ENCODE data around the gene PLCB1. TPM values are rescaled to one million over a fixed set of nuclear protein-coding genes. Genes with fewer than 3 reads are reported as not detected.

PLCB1 gene
- total RNA-seq, 1 experiment from 2014 or later: 11.3 TPM

DNA sequence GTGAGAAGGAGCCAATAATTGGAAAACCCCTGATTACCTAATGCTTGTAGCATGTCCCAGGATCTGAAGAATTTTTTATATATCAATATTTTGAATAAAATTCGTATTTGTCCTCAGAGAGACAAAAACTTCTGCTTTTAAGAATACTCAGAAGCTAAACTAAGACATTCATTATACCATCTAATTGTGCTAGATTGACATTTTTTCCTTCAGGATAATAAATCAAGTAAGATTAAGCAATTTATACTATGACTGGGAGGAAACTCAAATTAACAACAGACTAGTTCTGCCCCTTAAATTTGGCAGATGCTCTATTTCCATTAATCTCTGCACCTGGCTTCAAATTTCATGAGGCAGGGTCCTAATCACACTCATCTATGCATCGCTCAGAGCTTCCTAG is 291.4 kb downstream of the PLCB1 start (continued):
- TF ChIP-seq ERG (CRISPR knock-in tag; IDR thresholded peaks at IDR 0.05): no peak
- no peak for TF ChIP-seq TEAD1 (CRISPR knock-in tag; IDR thresholded peaks at IDR 0.05)
- TF ChIP-seq CBFB (CRISPR knock-in tag; IDR thresholded peaks at IDR 0.05; ENCODE audit: low read depth): no peak
- TF ChIP-seq OVOL2 (CRISPR knock-in tag; IDR thresholded peaks at IDR 0.05; ENCODE audit: borderline replicate concordance): no peak
- no peak for TF ChIP-seq EMX1 (CRISPR knock-in tag; IDR thresholded peaks at IDR 0.05)
- TF ChIP-seq USF1 (CRISPR knock-in tag; IDR thresholded peaks at IDR 0.05): no peak

DNA sequence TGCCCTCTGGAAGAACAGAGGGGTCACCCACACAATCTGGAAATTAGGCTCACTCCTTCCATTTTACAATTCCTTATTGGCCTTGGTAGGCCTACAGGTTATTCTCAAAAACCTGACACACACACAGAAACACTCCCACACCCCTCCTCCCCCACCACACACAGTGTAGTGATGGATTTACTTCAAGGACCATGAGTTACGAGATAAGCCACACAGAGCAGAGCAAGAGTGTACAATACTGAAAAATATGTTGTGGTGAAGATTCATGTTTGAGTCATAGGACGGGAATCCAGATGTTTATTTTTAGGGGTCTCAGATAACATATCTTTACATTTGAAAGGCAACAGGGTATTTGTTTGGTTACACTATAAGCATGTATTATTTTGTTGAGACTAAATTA is 291.9 kb downstream of the PLCB1 start:
- CTCF ChIA-PET: no interaction called here
- H3K27me3 Mint-ChIP-seq (ENCODE audit: low read depth): no peaks in the 10 kb centered on the region
- H3K9me3 Mint-ChIP-seq: peaks cover 3% of the 10 kb centered on the region; the same call in 1 of the 2 replicates
- H3K4me3 Mint-ChIP-seq: no peak overlapping the region
- no peaks in the 10 kb centered on the region for H3K4me1 Mint-ChIP-seq
- no peak for TF ChIP-seq CTCF (IDR thresholded peaks at IDR 0.05)
- TF ChIP-seq FOXJ3 (CRISPR knock-in tag; IDR thresholded peaks at IDR 0.05; ENCODE audit: borderline replicate concordance): no peak
- no peak for TF ChIP-seq MYBL2 (CRISPR knock-in tag; IDR thresholded peaks at IDR 0.05)
- TF ChIP-seq SOX15 (CRISPR knock-in tag; IDR thresholded peaks at IDR 0.05): no peak
- no peak for TF ChIP-seq GRHL2 (CRISPR knock-in tag; IDR thresholded peaks at IDR 0.05; ENCODE audit: insufficient replicate concordance, severe bottlenecking)
- TF ChIP-seq, protein P1, sequence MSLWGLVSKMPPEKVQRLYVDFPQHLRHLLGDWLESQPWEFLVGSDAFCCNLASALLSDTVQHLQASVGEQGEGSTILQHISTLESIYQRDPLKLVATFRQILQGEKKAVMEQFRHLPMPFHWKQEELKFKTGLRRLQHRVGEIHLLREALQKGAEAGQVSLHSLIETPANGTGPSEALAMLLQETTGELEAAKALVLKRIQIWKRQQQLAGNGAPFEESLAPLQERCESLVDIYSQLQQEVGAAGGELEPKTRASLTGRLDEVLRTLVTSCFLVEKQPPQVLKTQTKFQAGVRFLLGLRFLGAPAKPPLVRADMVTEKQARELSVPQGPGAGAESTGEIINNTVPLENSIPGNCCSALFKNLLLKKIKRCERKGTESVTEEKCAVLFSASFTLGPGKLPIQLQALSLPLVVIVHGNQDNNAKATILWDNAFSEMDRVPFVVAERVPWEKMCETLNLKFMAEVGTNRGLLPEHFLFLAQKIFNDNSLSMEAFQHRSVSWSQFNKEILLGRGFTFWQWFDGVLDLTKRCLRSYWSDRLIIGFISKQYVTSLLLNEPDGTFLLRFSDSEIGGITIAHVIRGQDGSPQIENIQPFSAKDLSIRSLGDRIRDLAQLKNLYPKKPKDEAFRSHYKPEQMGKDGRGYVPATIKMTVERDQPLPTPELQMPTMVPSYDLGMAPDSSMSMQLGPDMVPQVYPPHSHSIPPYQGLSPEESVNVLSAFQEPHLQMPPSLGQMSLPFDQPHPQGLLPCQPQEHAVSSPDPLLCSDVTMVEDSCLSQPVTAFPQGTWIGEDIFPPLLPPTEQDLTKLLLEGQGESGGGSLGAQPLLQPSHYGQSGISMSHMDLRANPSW (CRISPR knock-in tag; conservative IDR thresholded peaks at IDR 0.05; ENCODE audit: low read depth): no peak
- TF ChIP-seq HMGXB4 (CRISPR knock-in tag; IDR thresholded peaks at IDR 0.05): no peak
- TF ChIP-seq, protein P2, sequence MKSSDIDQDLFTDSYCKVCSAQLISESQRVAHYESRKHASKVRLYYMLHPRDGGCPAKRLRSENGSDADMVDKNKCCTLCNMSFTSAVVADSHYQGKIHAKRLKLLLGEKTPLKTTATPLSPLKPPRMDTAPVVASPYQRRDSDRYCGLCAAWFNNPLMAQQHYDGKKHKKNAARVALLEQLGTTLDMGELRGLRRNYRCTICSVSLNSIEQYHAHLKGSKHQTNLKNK (CRISPR knock-in tag; IDR thresholded peaks at IDR 0.05): no peak
- no peak for TF ChIP-seq SMAD3 (CRISPR knock-in tag; IDR thresholded peaks at IDR 0.05; ENCODE audit: borderline replicate concordance)
- no peak for TF ChIP-seq ZBTB21 (CRISPR knock-in tag; IDR thresholded peaks at IDR 0.05; ENCODE audit: borderline replicate concordance)
- no peak for TF ChIP-seq HMGA2 (CRISPR knock-in tag; IDR thresholded peaks at IDR 0.05)
- TF ChIP-seq, protein P3, sequence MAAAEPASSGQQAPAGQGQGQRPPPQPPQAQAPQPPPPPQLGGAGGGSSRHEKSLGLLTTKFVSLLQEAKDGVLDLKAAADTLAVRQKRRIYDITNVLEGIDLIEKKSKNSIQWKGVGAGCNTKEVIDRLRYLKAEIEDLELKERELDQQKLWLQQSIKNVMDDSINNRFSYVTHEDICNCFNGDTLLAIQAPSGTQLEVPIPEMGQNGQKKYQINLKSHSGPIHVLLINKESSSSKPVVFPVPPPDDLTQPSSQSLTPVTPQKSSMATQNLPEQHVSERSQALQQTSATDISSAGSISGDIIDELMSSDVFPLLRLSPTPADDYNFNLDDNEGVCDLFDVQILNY (CRISPR knock-in tag; IDR thresholded peaks at IDR 0.05): no peak
- TF ChIP-seq GABPB1 (CRISPR knock-in tag; IDR thresholded peaks at IDR 0.05): no peak
- TF ChIP-seq TEAD1 (CRISPR knock-in tag; IDR thresholded peaks at IDR 0.05): no peak
- no peak for TF ChIP-seq NR2C2 (CRISPR knock-in tag; IDR thresholded peaks at IDR 0.05)
- TF ChIP-seq ZNF396 (CRISPR knock-in tag; IDR thresholded peaks at IDR 0.05; ENCODE audit: borderline replicate concordance): no peak
- no peak for TF ChIP-seq NR3C1 (CRISPR knock-in tag; conservative IDR thresholded peaks at IDR 0.05; ENCODE audit: low read depth)
- no peak for TF ChIP-seq IRF2 (CRISPR knock-in tag; IDR thresholded peaks at IDR 0.05; ENCODE audit: borderline replicate concordance, low read depth)
- TF ChIP-seq SMAD4 (CRISPR knock-in tag; IDR thresholded peaks at IDR 0.05): no peak
- POLR2A ChIA-PET: no interaction called here
- ATAC-seq (no peak), DNase-seq (ENCODE audit: low spot score) (no peak)
- no peak overlapping the region for H3K27ac Mint-ChIP-seq
- no peaks in the 10 kb centered on the region for H3K36me3 Mint-ChIP-seq

Measured in WTC11 (cell line).